HCT116 (cell line): ENCODE results near the gene LEKR1.

Experiments used
- CTCF ChIP-seq, 3 experiments: fragments of 200-600 bp in 1 of 3; sonication (generic) in 1 of 3; IDR thresholded peaks in 2 of 3; conservative IDR thresholded peaks in 1 of 3; 2 replicates each; pipeline ENCODE4 v1.5.1; 2012 to 2017; ENCODE audit warnings: low read depth in 2 of 3, low read length in 2 of 3, antibody characterized with exemption in 1 of 3, borderline replicate concordance in 1 of 3, control low read depth in 1 of 3, mild to moderate bottlenecking in 1 of 3, mixed read lengths in 1 of 3, mixed run types in 1 of 3, moderate library complexity in 1 of 3; ENCODE audit not compliant: insufficient read depth in 1 of 3
- MAX ChIP-seq: IDR thresholded peaks from 2 replicates; pipeline ENCODE4 v1.6.1; 2012
- POLR2A ChIP-seq: IDR thresholded peaks from 2 replicates; pipeline ENCODE4 v1.7.0; 2011; ENCODE audit warnings: borderline replicate concordance; ENCODE audit not compliant: insufficient read depth, insufficient read length; ENCODE audit errors: extremely low read depth
- POLR2AphosphoS5 ChIP-seq: IDR thresholded peaks from 2 replicates; pipeline ENCODE4 v1.6.1; 2011; ENCODE audit warnings: mild to moderate bottlenecking, low read depth, low read length, moderate library complexity
- SP1 ChIP-seq: IDR thresholded peaks from 2 replicates; pipeline ENCODE4 v1.6.1; 2012; ENCODE audit warnings: low read depth
- SRF ChIP-seq: IDR thresholded peaks from 2 replicates; pipeline ENCODE4 v1.6.1; 2012; ENCODE audit warnings: low read depth
- ZFX ChIP-seq: fragments of 450-650 bp; IDR thresholded peaks from 2 replicates; pipeline ENCODE4 v1.6.1; 2017

GRCh38 chr3:156865732-156866131 is 39.6 kb downstream of the LEKR1 start:
- TF ChIP-seq POLR2AphosphoS5 (no peak), CTCF (IDR thresholded peaks at IDR 0.05 in 2 of 3, conservative IDR thresholded peaks at IDR 0.05 in 1 of 3; ENCODE audit: borderline replicate concordance in 1 of 3, insufficient read depth in 1 of 3, low read depth in 2 of 3, low read length in 2 of 3) (0 out of 6 replicates have a peak, but pooled peaks of 1 of the 3 experiments have one; percentile 7), SRF (no peak), MAX (no peak), POLR2A (no peak), SP1 (no peak), ZFX (no peak)
